ENCODE data around the gene L3HYPDH.

Gene L3HYPDH

DNA sequence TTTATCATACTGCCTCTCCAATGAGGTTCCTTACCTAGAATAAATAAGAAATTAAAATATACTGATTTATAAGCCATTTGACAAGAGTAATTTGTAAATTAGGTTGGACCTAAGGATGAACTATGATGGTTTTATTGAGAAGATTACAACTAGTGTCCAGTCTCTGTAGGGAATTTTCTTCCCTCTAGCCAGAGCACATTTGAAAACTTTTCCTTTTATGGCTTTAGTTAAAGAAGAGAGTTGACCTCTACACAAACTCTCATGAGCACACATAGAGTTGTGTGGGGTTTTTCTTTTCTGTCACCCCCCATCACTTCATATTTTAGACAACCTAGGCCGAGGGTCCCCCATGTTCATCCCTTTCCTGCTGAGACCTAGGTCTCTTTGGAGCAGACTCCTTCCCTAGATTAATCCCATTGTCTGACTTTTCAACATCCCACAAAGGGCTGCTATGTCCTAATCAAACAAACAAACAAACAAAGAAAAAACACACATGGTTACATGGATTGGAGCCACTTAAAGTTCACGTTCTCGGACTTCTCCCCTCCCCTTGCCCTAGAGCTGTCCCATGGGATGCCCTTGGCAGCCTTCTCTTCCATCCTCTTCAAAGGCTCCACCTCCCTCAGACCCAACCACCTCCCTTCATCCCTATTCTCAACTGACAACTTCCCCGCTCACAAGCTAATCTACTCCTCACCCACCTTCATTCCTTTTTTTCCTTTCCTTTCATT, 59.7 kb downstream of the L3HYPDH start:
- DNase-seq: no peak
